ENCODE data around the gene ACSF2. TPM values are rescaled to one million over a fixed set of nuclear protein-coding genes. Genes with fewer than 3 reads are reported as not detected.
A peak's percentile ranks its signal among the peaks of the same experiment; 100 is the strongest.

The ACSF2 gene
- total RNA-seq, 1 donor, result 63.0 TPM

DNA sequence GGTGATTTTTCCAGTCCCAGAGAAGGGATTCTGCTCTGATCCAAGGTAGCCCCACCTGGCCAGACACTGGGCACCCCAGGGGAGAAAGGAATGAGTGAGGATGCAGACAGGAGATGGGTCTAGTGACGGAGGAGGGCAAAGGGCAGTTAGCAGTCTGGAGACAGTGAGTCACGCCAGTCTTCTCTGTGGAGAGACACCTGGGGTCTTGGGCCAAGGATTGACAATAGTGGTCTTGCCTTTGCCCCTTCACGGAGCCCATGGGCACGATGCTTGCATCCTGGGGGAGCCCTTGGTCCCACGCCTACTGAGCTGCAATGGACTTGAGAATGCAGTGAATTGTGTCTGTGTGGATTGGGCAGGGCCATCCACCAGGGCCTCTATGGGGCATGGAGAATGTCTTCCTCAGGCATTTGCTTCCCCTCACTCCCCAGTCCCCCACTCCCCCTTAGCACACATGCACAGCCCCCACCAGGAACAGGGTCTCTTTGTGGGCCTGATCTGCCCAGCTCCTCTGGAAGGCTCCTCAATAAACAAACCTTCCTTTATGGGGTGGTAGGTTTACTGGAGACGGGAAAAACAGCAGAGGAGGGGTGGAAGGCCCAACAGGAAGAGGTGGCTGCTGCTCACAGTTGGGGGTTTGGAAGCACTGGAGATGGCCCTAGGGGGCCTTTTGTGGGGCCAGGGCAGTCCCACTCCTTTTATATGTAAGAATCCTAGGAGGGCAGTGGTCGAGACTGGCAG is 41.3 kb downstream of the ACSF2 start:
- TF ChIP-seq, protein P1, sequence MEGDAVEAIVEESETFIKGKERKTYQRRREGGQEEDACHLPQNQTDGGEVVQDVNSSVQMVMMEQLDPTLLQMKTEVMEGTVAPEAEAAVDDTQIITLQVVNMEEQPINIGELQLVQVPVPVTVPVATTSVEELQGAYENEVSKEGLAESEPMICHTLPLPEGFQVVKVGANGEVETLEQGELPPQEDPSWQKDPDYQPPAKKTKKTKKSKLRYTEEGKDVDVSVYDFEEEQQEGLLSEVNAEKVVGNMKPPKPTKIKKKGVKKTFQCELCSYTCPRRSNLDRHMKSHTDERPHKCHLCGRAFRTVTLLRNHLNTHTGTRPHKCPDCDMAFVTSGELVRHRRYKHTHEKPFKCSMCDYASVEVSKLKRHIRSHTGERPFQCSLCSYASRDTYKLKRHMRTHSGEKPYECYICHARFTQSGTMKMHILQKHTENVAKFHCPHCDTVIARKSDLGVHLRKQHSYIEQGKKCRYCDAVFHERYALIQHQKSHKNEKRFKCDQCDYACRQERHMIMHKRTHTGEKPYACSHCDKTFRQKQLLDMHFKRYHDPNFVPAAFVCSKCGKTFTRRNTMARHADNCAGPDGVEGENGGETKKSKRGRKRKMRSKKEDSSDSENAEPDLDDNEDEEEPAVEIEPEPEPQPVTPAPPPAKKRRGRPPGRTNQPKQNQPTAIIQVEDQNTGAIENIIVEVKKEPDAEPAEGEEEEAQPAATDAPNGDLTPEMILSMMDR (IDR thresholded peaks at IDR 0.05; ENCODE audit: extremely low read depth, low read depth, low read length), result no peak
- DNase-seq (ENCODE audit: insufficient read length, low spot score, missing footprints), result peak; percentile 87
- Histone ChIP-seq H3K79me2 (ENCODE audit: insufficient read depth, low read length) (no peaks in the 10 kb centered on the region), H3K4me2 (ENCODE audit: insufficient read depth, low read length) (no peak overlapping the region), H3K4me3 (ENCODE audit: insufficient read depth, low read length) (no peak overlapping the region), H3K36me3 (ENCODE audit: insufficient read depth, low read length) (peaks cover 7% of the 10 kb centered on the region), H3K4me1 (ENCODE audit: insufficient read depth, low read length) (peaks cover 3% of the 10 kb centered on the region), H3K27me3 (ENCODE audit: insufficient read depth, low read length) (peaks cover 34% of the 10 kb centered on the region), H3K9me3 (ENCODE audit: low read depth, low read length) (no peaks in the 10 kb centered on the region), H2AFZ (ENCODE audit: low read length) (no peak overlapping the region), H3K27ac (ENCODE audit: low read depth, low read length) (no peak overlapping the region), H4K20me1 (ENCODE audit: insufficient read depth, low read length) (peaks cover 12% of the 10 kb centered on the region)

DNA sequence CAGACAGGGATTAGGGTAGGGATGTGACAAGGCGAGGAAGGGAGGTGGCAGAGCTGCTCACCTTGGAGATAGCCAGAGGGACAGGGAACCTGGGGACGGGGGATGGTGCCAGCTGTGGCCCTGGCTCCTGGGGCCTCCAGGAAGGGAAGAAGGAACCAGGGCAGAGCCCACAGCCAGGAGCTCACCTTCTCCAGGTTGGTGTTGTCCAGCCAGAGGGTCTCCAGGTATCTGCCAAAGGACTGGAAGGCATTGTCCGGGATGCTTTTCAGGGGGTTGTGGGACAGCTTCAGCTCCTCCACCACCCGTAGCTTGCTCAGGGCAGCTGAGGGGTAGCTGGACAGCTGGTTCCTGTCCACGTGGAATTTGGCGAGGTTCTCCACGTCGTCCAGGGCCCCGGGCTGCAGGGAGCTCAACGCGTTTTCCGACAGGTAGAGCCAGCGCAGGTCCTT is 41.9 kb downstream of the ACSF2 start:
- peak; percentile 91 for DNase-seq (ENCODE audit: insufficient read length, low spot score, missing footprints)
- TF ChIP-seq, protein P1 (IDR thresholded peaks at IDR 0.05; ENCODE audit: extremely low read depth, low read depth, low read length), result no peak
- H2AFZ ChIP-seq (ENCODE audit: low read length), result no peak overlapping the region
- H3K27me3 ChIP-seq (ENCODE audit: insufficient read depth, low read length), result peaks cover 34% of the 10 kb centered on the region
- H3K4me3 ChIP-seq (ENCODE audit: insufficient read depth, low read length), result no peak overlapping the region
- peaks cover 3% of the 10 kb centered on the region for H3K4me1 ChIP-seq (ENCODE audit: insufficient read depth, low read length)
- H3K79me2 ChIP-seq (ENCODE audit: insufficient read depth, low read length), result no peaks in the 10 kb centered on the region
- H3K4me2 ChIP-seq (ENCODE audit: insufficient read depth, low read length), result no peak overlapping the region
- H3K27ac ChIP-seq (ENCODE audit: low read depth, low read length), result no peak overlapping the region
- H4K20me1 ChIP-seq (ENCODE audit: insufficient read depth, low read length), result peaks cover 12% of the 10 kb centered on the region
- peaks cover 7% of the 10 kb centered on the region for H3K36me3 ChIP-seq (ENCODE audit: insufficient read depth, low read length)
- H3K9me3 ChIP-seq (ENCODE audit: low read depth, low read length), result no peaks in the 10 kb centered on the region

DNA sequence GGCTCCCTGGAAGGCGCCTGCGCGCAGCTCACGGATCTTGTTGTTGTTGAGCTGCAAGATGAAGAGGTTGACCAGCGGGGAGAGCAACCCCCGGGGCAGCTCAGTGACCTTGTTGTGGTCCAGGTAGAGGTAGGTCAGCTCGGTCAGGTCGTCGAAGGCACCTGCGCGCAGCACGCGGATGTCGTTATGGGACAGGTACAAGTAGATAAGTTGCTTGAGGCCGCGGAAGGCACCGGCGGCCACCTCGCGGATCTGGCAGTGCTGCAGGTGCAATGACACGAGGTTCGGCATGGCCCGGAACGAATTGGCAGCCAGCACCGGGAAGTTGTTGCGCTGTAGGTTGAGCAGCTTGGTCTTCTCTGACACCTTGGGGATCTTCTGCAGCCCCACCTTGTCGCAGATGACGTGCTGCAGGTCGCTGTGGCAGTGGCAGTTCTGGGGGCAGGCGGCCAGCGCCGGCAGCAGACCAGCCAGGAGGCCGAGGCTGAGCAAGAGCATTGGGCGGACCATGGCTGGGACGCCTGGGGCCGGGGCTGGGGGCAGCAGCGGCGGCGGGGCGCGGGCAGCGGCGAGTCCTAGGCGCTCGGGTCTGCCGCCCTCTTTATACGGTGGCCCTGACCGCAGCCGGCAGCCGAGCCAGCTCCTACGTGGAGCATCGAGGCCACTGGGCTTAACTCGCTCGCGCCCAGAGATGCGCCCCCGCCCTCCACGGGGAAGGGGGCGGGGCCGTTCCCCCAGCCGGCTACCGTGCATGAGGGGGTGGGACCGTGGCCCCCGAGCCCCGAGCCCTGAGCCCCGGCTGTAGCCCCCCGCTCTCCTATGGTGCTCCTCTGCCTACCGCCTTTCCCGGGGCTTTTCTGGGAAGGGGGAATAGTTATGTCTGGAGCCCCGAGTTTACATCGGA is 42.5 kb downstream of the ACSF2 start, which contains the start of gene CHAD:
Gene CHAD (minus strand): TSS at position 577 of the 904 bp plus-strand sequence. CDS start 67 bp downstream, at position 510.
- Histone ChIP-seq H3K4me3 (ENCODE audit: insufficient read depth, low read length) (peak within 1 kb of the TSS; percentile 59), H3K4me1 (ENCODE audit: insufficient read depth, low read length) (peaks cover 3% of the 10 kb centered on the region), H3K36me3 (ENCODE audit: insufficient read depth, low read length) (peaks cover 7% of the 10 kb centered on the region), H3K27ac (ENCODE audit: low read depth, low read length) (no peak within 1 kb of the TSS), H3K9me3 (ENCODE audit: low read depth, low read length) (no peaks in the 10 kb centered on the region), H4K20me1 (ENCODE audit: insufficient read depth, low read length) (peaks cover 12% of the 10 kb centered on the region), H2AFZ (ENCODE audit: low read length) (no peak within 1 kb of the TSS), H3K79me2 (ENCODE audit: insufficient read depth, low read length) (no peaks in the 10 kb centered on the region), H3K4me2 (ENCODE audit: insufficient read depth, low read length) (peak within 1 kb of the TSS; percentile 63), H3K27me3 (ENCODE audit: insufficient read depth, low read length) (peaks cover 34% of the 10 kb centered on the region)
- DNase-seq (ENCODE audit: insufficient read length, low spot score, missing footprints), result peak; percentile 94
- TF ChIP-seq, protein P1 (IDR thresholded peaks at IDR 0.05; ENCODE audit: extremely low read depth, low read depth, low read length), result no peak
